Measurements from ENCODE around the gene CARS1. TPM values are rescaled to one million over a fixed set of nuclear protein-coding genes. Genes with fewer than 3 reads are reported as not detected.

Gene CARS1
- total RNA-seq, 1 donor from 2014 or later = 151 TPM

DNA sequence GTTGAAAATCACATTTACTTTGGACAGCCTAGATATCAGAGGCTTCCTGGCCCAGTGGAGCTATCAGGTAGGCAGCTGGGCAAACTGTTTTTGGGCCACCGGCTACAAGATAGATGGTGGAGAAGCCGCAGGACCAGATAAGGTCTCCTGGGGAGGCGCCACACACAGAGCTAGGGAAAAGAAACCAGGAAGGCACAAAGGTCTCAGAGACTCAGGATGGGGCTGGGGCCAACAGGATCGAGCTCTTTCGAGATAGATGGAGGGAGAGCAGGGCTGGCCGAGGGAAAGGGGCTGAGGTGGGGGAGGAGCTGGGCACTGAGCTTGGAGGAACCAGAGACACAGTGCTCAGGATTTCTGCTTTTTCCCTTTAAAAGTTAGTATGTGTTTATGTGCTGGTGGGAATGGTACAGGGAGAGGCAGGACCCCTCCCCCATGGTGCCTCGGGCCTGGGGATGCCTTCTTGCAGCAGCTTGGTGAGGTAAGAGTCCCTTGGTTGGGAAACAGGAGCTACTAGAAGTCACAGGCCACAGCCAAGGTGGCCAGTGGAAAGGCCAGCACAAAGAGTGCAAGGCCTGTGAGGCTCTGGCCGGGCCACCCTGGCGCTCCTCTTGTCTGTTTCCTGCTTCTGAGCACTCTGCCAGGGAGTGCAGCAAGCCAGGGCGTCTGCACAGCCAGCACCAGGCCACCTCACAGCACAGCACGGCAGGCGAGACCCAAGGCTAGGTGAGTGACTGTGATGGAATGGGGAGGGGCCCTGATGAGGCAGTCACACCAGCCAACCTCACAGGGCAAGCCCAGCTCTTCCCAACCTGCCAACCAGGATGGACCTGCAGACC lies 53.6 kb downstream of the CARS1 start:
- no peak for DNase-seq
- peaks cover 4% of the 10 kb centered on the region for H3K36me3 Mint-ChIP-seq (ENCODE audit: unreplicated experiment)
- TF ChIP-seq, protein P1, sequence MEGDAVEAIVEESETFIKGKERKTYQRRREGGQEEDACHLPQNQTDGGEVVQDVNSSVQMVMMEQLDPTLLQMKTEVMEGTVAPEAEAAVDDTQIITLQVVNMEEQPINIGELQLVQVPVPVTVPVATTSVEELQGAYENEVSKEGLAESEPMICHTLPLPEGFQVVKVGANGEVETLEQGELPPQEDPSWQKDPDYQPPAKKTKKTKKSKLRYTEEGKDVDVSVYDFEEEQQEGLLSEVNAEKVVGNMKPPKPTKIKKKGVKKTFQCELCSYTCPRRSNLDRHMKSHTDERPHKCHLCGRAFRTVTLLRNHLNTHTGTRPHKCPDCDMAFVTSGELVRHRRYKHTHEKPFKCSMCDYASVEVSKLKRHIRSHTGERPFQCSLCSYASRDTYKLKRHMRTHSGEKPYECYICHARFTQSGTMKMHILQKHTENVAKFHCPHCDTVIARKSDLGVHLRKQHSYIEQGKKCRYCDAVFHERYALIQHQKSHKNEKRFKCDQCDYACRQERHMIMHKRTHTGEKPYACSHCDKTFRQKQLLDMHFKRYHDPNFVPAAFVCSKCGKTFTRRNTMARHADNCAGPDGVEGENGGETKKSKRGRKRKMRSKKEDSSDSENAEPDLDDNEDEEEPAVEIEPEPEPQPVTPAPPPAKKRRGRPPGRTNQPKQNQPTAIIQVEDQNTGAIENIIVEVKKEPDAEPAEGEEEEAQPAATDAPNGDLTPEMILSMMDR (IDR thresholded peaks at IDR 0.05; ENCODE audit: partially characterized antibody, unreplicated experiment) = no peak
- peaks cover 5% of the 10 kb centered on the region for H3K27me3 Mint-ChIP-seq (ENCODE audit: unreplicated experiment)
- H3K4me3 Mint-ChIP-seq (ENCODE audit: unreplicated experiment) = no peak overlapping the region
- no peak overlapping the region for H3K27ac Mint-ChIP-seq (ENCODE audit: unreplicated experiment)
- H3K4me1 Mint-ChIP-seq (ENCODE audit: low read depth, unreplicated experiment) = no peaks in the 10 kb centered on the region
- peaks cover 4% of the 10 kb centered on the region for H3K9me3 Mint-ChIP-seq (ENCODE audit: unreplicated experiment)

DNA sequence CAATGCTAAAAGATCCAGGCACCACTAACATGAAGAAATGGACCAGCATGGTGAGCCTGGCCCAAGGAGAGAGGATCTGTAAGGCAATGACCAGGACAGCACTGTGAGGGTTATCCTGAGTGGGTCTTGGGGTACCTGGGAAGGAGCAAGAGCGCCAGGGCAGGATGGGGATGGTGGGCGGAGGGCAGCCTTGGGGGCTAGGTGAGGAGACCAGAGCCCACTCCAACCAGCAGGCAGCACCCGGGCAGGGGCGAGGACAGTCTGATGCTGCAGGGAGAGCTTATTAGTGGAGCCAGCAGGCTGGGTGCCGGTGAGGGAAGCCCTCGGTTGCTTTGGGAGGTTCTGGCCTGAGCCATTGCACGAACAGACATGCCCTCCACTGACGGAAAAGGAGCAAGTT lies 54.4 kb downstream of the CARS1 start:
- Mint-ChIP-seq H3K9me3 (ENCODE audit: unreplicated experiment) (peaks cover 4% of the 10 kb centered on the region), H3K36me3 (ENCODE audit: unreplicated experiment) (peaks cover 4% of the 10 kb centered on the region), H3K27ac (ENCODE audit: unreplicated experiment) (no peak overlapping the region), H3K27me3 (ENCODE audit: unreplicated experiment) (peaks cover 5% of the 10 kb centered on the region), H3K4me1 (ENCODE audit: low read depth, unreplicated experiment) (no peaks in the 10 kb centered on the region), H3K4me3 (ENCODE audit: unreplicated experiment) (no peak overlapping the region)
- TF ChIP-seq, protein P1 (IDR thresholded peaks at IDR 0.05; ENCODE audit: partially characterized antibody, unreplicated experiment) = no peak
- no peak for DNase-seq

DNA sequence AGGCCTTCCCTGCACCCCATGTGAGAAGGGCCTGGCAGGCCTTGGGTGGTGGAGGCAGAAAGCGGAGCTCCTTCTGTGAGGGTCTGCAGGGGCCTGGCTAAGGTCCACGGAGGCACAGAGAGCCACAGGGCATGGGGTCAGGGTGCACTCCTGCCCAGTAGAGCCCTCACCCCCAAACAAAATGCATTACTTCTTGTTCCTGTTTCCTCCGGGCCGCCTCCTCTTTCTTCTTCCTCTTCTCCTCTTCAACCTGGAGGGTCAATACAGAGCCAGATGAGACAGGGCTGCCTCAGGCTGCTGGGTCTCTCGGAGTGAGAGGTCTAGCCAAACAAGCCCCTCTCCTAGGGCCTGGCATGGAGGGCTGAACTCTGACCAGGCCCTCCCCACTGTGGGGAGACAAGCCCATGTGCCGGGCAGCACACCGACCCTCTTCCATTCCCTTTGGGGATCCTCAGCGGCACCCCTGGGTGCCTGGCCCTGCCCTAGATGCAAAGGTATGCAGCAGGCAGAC lies 54.8 kb downstream of the CARS1 start:
- Mint-ChIP-seq H3K27ac (ENCODE audit: unreplicated experiment) (no peak overlapping the region), H3K4me1 (ENCODE audit: low read depth, unreplicated experiment) (no peaks in the 10 kb centered on the region), H3K36me3 (ENCODE audit: unreplicated experiment) (peaks cover 4% of the 10 kb centered on the region), H3K4me3 (ENCODE audit: unreplicated experiment) (no peak overlapping the region), H3K27me3 (ENCODE audit: unreplicated experiment) (peaks cover 5% of the 10 kb centered on the region), H3K9me3 (ENCODE audit: unreplicated experiment) (peaks cover 4% of the 10 kb centered on the region)
- no peak for DNase-seq
- TF ChIP-seq, protein P1 (IDR thresholded peaks at IDR 0.05; ENCODE audit: partially characterized antibody, unreplicated experiment) = no peak

DNA sequence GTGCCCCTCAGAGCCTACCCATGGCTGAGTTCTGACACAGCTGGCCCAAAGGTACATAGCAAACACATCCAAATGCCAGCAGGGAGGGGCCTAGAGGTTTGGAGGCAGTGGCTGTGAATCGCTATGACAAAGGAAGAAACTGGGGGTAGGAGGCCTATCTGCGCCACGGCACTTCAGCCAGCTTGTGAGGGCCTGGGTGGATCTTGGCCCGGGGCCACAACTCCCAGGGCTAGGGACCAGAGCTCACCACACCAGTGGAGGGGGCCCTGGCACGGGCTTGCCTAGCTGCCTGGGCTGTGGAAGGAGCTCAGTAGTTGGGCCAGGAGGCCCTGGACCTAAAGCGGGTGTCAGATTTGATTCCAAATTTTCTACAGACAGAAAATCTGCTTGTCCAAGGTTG lies 55.7 kb downstream of the CARS1 start:
- Mint-ChIP-seq H3K27me3 (ENCODE audit: unreplicated experiment) (peaks cover 5% of the 10 kb centered on the region), H3K4me3 (ENCODE audit: unreplicated experiment) (no peak overlapping the region), H3K9me3 (ENCODE audit: unreplicated experiment) (peaks cover 4% of the 10 kb centered on the region), H3K4me1 (ENCODE audit: low read depth, unreplicated experiment) (no peaks in the 10 kb centered on the region), H3K36me3 (ENCODE audit: unreplicated experiment) (peaks cover 4% of the 10 kb centered on the region), H3K27ac (ENCODE audit: unreplicated experiment) (no peak overlapping the region)
- TF ChIP-seq, protein P1 (IDR thresholded peaks at IDR 0.05; ENCODE audit: partially characterized antibody, unreplicated experiment) = no peak
- DNase-seq = no peak

Measured in glutamatergic neuron (in vitro differentiated cells).